ENCODE data around the gene AQP12B. TPM values are rescaled to one million over a fixed set of nuclear protein-coding genes. Genes with fewer than 3 reads are reported as not detected.

The AQP12B gene
- total RNA-seq, 2 experiments from 2014 or later = not detected

- H3K9me3 ChIP-seq (ENCODE audit: control insufficient read depth in 1 of 2, insufficient read depth in 1 of 2, low read length in 2 of 2) = peaks cover 0 to 13% of the 10 kb centered on the region in 2 experiments
- POLR2A ChIA-PET = no interaction called here
- ATAC-seq (ENCODE audit: poor library complexity) (no peak), DNase-seq (peak in 1 of 14 experiments; percentile 12)
- no peak overlapping the region for H3K4me3 Mint-ChIP-seq
- peaks cover 19% of the 10 kb centered on the region for H3K4me1 ChIP-seq (ENCODE audit: insufficient read depth, low read length)
- no peak overlapping the region for H3K27ac ChIP-seq (ENCODE audit: low read depth in 1 of 2, low read length in 2 of 2)
- no peaks in the 10 kb centered on the region for H3K4me1 Mint-ChIP-seq (ENCODE audit: low read depth)
- no peak overlapping the region for H3K27ac Mint-ChIP-seq
- CTCF ChIA-PET = no interaction called here
- H3K27me3 ChIP-seq (ENCODE audit: control insufficient read depth in 1 of 2, insufficient read depth in 2 of 2, low read length in 2 of 2) = peaks cover 0 to 1% of the 10 kb centered on the region in 2 experiments
- no peaks in the 10 kb centered on the region for H3K36me3 ChIP-seq (ENCODE audit: insufficient read depth, low read length)
- no peaks in the 10 kb centered on the region for H3K36me3 Mint-ChIP-seq (ENCODE audit: low read depth)
- no peaks in the 10 kb centered on the region for H3K9me3 Mint-ChIP-seq
- no peak overlapping the region for H3K4me3 ChIP-seq (ENCODE audit: low read length)
- intact Hi-C loops (cut with DNase I, micrococcal nuclease) = no loop called here
- no peak for TF ChIP-seq CTCF (IDR thresholded peaks at IDR 0.05)
- H3K27me3 Mint-ChIP-seq = no peaks in the 10 kb centered on the region
These were observed 40.5 kb downstream of the AQP12B start for GRCh38 chr2:240642061-240642805.

- peaks cover 9% of the 10 kb centered on the region for H3K4me1 ChIP-seq (ENCODE audit: insufficient read depth, low read length)
- intact Hi-C loops (cut with DNase I, micrococcal nuclease) = no loop called here
- H3K4me3 ChIP-seq (ENCODE audit: low read length) = no peak overlapping the region
- no peaks in the 10 kb centered on the region for H3K27me3 ChIP-seq (ENCODE audit: control insufficient read depth in 1 of 2, insufficient read depth in 2 of 2, low read length in 2 of 2)
- Mint-ChIP-seq H3K4me3 (no peak overlapping the region), H3K27ac (no peak overlapping the region), H3K9me3 (no peaks in the 10 kb centered on the region), H3K4me1 (ENCODE audit: low read depth) (no peaks in the 10 kb centered on the region), H3K27me3 (no peaks in the 10 kb centered on the region), H3K36me3 (ENCODE audit: low read depth) (no peaks in the 10 kb centered on the region)
- no peak for TF ChIP-seq CTCF (IDR thresholded peaks at IDR 0.05)
- no peak overlapping the region for H3K27ac ChIP-seq (ENCODE audit: low read depth in 1 of 2, low read length in 2 of 2)
- ATAC-seq (ENCODE audit: poor library complexity) = no peak
- ChIA-PET POLR2A (no interaction called here), CTCF (no interaction called here)
- DNase-seq = peak in 3 of 14 experiments; percentile 23 to 42 (median 32)
- peaks cover 0 to 17% of the 10 kb centered on the region in 2 experiments for H3K9me3 ChIP-seq (ENCODE audit: control insufficient read depth in 1 of 2, insufficient read depth in 1 of 2, low read length in 2 of 2)
- no peaks in the 10 kb centered on the region for H3K36me3 ChIP-seq (ENCODE audit: insufficient read depth, low read length)
These were observed 41.7 kb downstream of the AQP12B start for GRCh38 chr2:240640939-240641338.

- Histone ChIP-seq H3K27ac (ENCODE audit: low read depth in 1 of 2, low read length in 2 of 2) (no peak overlapping the region), H3K4me1 (ENCODE audit: insufficient read depth, low read length) (peaks cover 3% of the 10 kb centered on the region), H3K36me3 (ENCODE audit: insufficient read depth, low read length) (no peaks in the 10 kb centered on the region), H3K27me3 (ENCODE audit: control insufficient read depth in 1 of 2, insufficient read depth in 2 of 2, low read length in 2 of 2) (no peaks in the 10 kb centered on the region), H3K4me3 (ENCODE audit: low read length) (no peak overlapping the region), H3K9me3 (ENCODE audit: control insufficient read depth in 1 of 2, insufficient read depth in 1 of 2, low read length in 2 of 2) (peaks cover 0 to 28% of the 10 kb centered on the region in 2 experiments)
- Mint-ChIP-seq H3K9me3 (no peaks in the 10 kb centered on the region), H3K36me3 (ENCODE audit: low read depth) (no peaks in the 10 kb centered on the region), H3K27ac (no peak overlapping the region), H3K4me1 (ENCODE audit: low read depth) (no peaks in the 10 kb centered on the region), H3K4me3 (no peak overlapping the region), H3K27me3 (no peaks in the 10 kb centered on the region)
- intact Hi-C loops (cut with DNase I, micrococcal nuclease) = no loop called here
- ChIA-PET CTCF (no interaction called here), POLR2A (no interaction called here)
- DNase-seq (peak in 1 of 14 experiments; percentile 6), ATAC-seq (ENCODE audit: poor library complexity) (no peak)
- TF ChIP-seq CTCF (IDR thresholded peaks at IDR 0.05) = no peak
These were observed 43.1 kb downstream of the AQP12B start for GRCh38 chr2:240639566-240639965.

Measured in CD4-positive, alpha-beta T cell (primary cell).